ENCODE data around the gene WDR90.

WDR90 gene

DNA sequence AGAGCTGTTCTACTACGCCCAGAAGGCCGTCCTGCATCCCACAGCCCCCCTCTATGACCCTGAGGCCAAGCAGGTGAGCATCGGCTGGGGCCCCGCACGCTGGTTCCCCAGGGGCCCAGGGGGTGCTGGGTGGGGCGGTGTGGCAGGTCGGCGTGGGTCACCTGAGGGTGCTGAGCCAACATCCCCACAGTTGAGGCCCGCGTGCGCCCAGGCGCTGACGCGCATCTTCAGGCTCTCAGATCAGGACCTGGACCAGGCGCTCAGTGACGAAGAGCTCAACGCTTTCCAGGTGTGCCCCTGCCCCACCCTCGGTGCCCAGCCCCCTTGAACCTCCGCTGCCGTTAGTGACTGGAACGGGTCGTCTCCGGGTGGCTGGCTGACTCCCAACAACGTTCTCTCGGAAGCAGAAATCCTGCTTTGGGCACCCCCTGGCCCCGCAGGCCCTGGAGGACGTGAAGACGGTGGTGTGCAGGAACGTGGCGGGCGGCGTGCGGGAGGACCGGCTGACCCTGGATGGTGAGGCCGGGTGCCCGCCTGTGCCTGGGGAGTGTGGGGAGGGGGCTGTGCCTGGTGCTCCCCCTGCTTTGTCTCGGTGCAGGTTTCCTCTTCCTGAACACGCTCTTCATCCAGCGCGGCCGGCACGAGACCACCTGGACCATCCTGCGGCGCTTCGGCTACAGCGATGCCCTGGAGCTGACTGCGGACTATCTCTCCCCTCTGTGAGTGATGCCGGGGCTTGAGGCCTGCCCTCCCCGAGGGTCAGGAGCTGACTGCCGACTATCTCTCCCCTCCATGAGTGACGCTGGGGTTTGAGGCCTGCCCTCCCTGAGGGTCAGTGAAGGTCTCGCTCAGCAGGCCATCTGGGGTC is 21.6 kb downstream of the WDR90 start:
- Histone ChIP-seq H3K4me3 (ENCODE audit: low read length) (no peak overlapping the region), H3K9ac (ENCODE audit: low read length) (no peak overlapping the region), H3K36me3 (ENCODE audit: control insufficient read depth, low read depth, low read length) (peaks cover 45% of the 10 kb centered on the region)

DNA sequence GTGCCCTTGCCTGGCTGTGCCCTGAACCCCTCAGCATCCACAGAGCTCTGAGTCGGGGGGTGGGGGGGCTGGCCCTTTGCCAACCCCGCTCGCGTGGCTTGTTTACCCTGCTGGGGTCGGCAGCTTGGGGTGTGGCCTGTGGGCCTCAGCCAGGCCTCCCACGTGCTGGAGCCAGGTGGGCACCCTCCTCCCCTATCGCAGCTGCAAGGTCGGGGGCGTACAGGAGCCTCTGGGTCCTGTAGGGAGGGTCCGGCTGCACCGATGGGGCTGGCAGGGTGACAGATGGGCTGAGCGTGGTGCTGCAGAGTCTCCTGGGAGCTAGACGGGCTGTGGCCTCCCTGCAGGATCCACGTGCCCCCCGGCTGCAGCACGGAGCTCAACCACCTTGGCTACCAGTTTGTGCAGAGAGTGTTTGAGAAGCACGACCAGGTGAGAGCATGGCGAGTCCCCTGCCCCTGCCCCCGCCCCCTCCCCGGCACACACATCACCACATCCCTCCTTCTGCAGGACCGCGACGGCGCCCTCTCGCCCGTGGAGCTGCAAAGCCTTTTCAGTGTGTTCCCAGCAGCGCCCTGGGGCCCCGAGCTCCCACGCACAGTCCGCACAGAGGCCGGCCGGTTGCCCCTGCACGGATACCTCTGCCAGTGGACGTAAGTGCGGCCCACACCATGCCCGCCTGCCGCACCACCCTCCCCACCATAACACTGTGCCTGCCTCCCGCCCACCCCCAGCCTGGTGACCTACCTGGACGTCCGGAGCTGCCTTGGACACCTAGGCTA is 22.4 kb downstream of the WDR90 start:
- Histone ChIP-seq H3K9me3 (ENCODE audit: control insufficient read depth, low read depth, low read length) (no peaks in the 10 kb centered on the region), H3K9ac (ENCODE audit: low read length) (no peak overlapping the region), H3K4me3 (ENCODE audit: low read length) (no peak overlapping the region), H3K36me3 (ENCODE audit: control insufficient read depth, low read depth, low read length) (peaks cover 45% of the 10 kb centered on the region), H3K27me3 (ENCODE audit: control insufficient read depth, insufficient read depth, low read length) (no peaks in the 10 kb centered on the region), H3K27ac (ENCODE audit: low read length) (no peak overlapping the region), H3K4me1 (ENCODE audit: control insufficient read depth, low read depth, low read length) (peaks cover 3% of the 10 kb centered on the region)

More for the DNA sequence above, 21.6 kb downstream of the WDR90 start:
- peaks cover 3% of the 10 kb centered on the region for H3K4me1 ChIP-seq (ENCODE audit: control insufficient read depth, low read depth, low read length)
- no peak overlapping the region for H3K27ac ChIP-seq (ENCODE audit: low read length)
- no peaks in the 10 kb centered on the region for H3K9me3 ChIP-seq (ENCODE audit: control insufficient read depth, low read depth, low read length)
- H3K27me3 ChIP-seq (ENCODE audit: control insufficient read depth, insufficient read depth, low read length): no peaks in the 10 kb centered on the region

- Histone ChIP-seq H3K4me3 (ENCODE audit: low read length) (no peak overlapping the region), H3K36me3 (ENCODE audit: control insufficient read depth, low read depth, low read length) (peaks cover 45% of the 10 kb centered on the region)
Measured at GRCh38 chr16:672371-672770, 23.2 kb downstream of the WDR90 start.

GRCh38 chr16:672851-673250 is 23.7 kb downstream of the WDR90 start:
- H3K4me3 ChIP-seq (ENCODE audit: low read length): no peak overlapping the region
- H3K36me3 ChIP-seq (ENCODE audit: control insufficient read depth, low read depth, low read length): peaks cover 45% of the 10 kb centered on the region
- H3K27me3 ChIP-seq (ENCODE audit: control insufficient read depth, insufficient read depth, low read length): no peaks in the 10 kb centered on the region
- H3K27ac ChIP-seq (ENCODE audit: low read length): no peak overlapping the region
- H3K9me3 ChIP-seq (ENCODE audit: control insufficient read depth, low read depth, low read length): no peaks in the 10 kb centered on the region
- H3K9ac ChIP-seq (ENCODE audit: low read length): no peak overlapping the region
- peaks cover 3% of the 10 kb centered on the region for H3K4me1 ChIP-seq (ENCODE audit: control insufficient read depth, low read depth, low read length)

More at GRCh38 chr16:672371-672770, 23.2 kb downstream of the WDR90 start:
- H3K9me3 ChIP-seq (ENCODE audit: control insufficient read depth, low read depth, low read length): no peaks in the 10 kb centered on the region
- H3K27me3 ChIP-seq (ENCODE audit: control insufficient read depth, insufficient read depth, low read length): no peaks in the 10 kb centered on the region
- no peak overlapping the region for H3K27ac ChIP-seq (ENCODE audit: low read length)
- H3K4me1 ChIP-seq (ENCODE audit: control insufficient read depth, low read depth, low read length): peaks cover 3% of the 10 kb centered on the region
- no peak overlapping the region for H3K9ac ChIP-seq (ENCODE audit: low read length)

GRCh38 chr16:673399-673991 is 24.3 kb downstream of the WDR90 start:
- Histone ChIP-seq H3K27me3 (ENCODE audit: control insufficient read depth, insufficient read depth, low read length) (no peaks in the 10 kb centered on the region), H3K9ac (ENCODE audit: low read length) (no peak overlapping the region), H3K36me3 (ENCODE audit: control insufficient read depth, low read depth, low read length) (peaks cover 45% of the 10 kb centered on the region), H3K9me3 (ENCODE audit: control insufficient read depth, low read depth, low read length) (no peaks in the 10 kb centered on the region), H3K4me3 (ENCODE audit: low read length) (no peak overlapping the region), H3K27ac (ENCODE audit: low read length) (no peak overlapping the region), H3K4me1 (ENCODE audit: control insufficient read depth, low read depth, low read length) (peaks cover 3% of the 10 kb centered on the region)

DNA sequence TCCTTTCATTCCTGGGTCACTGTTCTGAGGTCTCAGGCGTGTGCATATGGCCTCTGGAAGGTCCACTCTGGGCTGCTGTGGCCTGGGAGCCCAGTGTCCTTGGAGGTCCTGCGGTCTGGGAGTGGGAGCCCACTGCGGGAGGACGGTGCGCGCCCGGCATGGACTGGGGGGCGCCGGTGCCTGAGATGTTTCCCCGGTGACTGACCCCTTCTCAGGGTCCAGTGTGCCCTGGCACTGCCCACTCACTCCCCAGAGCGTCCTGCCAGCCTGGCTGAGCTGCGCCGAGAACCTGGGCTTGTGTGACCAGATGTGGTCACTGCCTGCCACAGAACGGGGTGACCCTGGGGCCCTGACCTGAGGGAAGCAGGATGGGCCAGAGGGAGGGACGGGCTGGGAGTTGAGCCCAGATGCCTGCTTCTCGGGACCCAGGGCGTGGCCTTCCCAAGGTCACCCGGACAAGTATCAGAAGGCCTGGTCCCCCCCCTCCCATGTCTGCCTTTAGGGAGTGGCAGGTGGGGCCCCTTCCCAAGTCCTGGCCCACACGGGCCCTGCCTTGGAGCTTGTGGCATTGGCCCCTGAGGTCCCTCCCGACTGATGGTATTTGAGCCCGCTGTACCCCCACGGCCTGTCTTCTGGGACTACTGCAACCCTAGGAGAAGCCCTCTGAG is 25.2 kb downstream of the WDR90 start:
- H3K36me3 ChIP-seq (ENCODE audit: control insufficient read depth, low read depth, low read length): peaks cover 45% of the 10 kb centered on the region
- no peaks in the 10 kb centered on the region for H3K9me3 ChIP-seq (ENCODE audit: control insufficient read depth, low read depth, low read length)
- no peaks in the 10 kb centered on the region for H3K27me3 ChIP-seq (ENCODE audit: control insufficient read depth, insufficient read depth, low read length)
- H3K4me3 ChIP-seq (ENCODE audit: low read length): peak overlapping the region; percentile 32
- H3K4me1 ChIP-seq (ENCODE audit: control insufficient read depth, low read depth, low read length): peaks cover 3% of the 10 kb centered on the region
- H3K9ac ChIP-seq (ENCODE audit: low read length): no peak overlapping the region
- H3K27ac ChIP-seq (ENCODE audit: low read length): no peak overlapping the region

GRCh38 chr16:674968-675883 is 26.1 kb downstream of the WDR90 start, which contains the start of gene RHBDL1:
RHBDL1 (plus strand) TSS chr16:675671; CDS start chr16:675791, 120 bp downstream.
- Histone ChIP-seq H3K27me3 (ENCODE audit: control insufficient read depth, insufficient read depth, low read length) (no peaks in the 10 kb centered on the region), H3K36me3 (ENCODE audit: control insufficient read depth, low read depth, low read length) (peaks cover 36% of the 10 kb centered on the region), H3K27ac (ENCODE audit: low read length) (no peak within 1 kb of the TSS), H3K4me1 (ENCODE audit: control insufficient read depth, low read depth, low read length) (peaks cover 3% of the 10 kb centered on the region), H3K4me3 (ENCODE audit: low read length) (peak within 1 kb of the TSS; percentile 32), H3K9me3 (ENCODE audit: control insufficient read depth, low read depth, low read length) (no peaks in the 10 kb centered on the region), H3K9ac (ENCODE audit: low read length) (no peak within 1 kb of the TSS)

DNA sequence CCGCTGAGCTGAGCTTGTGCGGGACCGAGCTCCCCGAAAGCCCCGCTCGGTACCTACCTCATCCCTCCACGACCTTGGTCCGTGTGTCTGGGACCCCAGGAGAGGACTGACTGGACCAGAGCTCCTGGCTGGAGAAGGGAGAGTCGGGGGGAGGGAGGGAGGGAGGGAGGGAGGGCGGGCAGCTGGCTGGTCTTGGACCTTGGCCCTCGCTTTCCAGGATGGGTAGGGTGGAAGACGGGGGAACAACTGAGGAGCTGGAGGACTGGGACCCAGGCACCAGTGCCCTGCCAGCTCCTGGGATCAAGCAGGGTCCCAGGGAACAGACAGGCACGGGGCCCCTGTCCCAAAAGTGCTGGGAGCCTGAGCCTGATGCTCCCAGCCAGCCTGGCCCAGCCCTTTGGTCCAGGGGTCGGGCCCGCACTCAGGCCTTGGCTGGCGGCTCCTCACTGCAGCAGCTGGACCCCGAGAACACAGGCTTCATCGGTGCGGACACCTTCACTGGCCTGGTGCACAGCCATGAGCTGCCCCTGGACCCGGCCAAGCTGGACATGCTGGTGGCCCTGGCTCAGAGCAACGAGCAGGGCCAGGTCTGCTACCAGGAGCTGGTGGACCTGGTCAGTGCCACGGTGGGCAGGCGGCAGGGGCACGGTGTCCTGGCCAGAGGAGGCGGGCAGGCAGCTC is 26.9 kb downstream of the WDR90 start:
- no peak overlapping the region for H3K9ac ChIP-seq (ENCODE audit: low read length)

DNA sequence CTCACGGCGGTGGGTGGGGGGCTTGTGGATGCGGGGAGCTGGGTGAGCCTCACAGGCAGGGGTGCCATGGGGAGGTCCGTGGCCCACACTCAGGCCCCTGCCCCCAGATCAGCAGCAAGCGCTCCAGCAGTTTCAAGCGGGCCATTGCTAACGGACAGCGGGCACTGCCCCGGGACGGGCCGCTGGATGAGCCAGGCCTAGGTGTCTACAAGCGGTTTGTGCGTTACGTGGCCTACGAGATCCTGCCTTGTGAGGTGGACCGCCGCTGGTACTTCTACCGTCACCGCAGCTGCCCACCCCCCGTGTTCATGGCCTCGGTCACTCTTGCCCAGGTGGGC is 27.4 kb downstream of the WDR90 start:
- H3K36me3 ChIP-seq (ENCODE audit: control insufficient read depth, low read depth, low read length): peaks cover 26% of the 10 kb centered on the region
- H3K9ac ChIP-seq (ENCODE audit: low read length): no peak overlapping the region
- no peaks in the 10 kb centered on the region for H3K27me3 ChIP-seq (ENCODE audit: control insufficient read depth, insufficient read depth, low read length)
- H3K9me3 ChIP-seq (ENCODE audit: control insufficient read depth, low read depth, low read length): no peaks in the 10 kb centered on the region
- no peak overlapping the region for H3K4me3 ChIP-seq (ENCODE audit: low read length)
- H3K4me1 ChIP-seq (ENCODE audit: control insufficient read depth, low read depth, low read length): peaks cover 9% of the 10 kb centered on the region
- H3K27ac ChIP-seq (ENCODE audit: low read length): no peak overlapping the region

More for the DNA sequence above, 26.9 kb downstream of the WDR90 start:
- Histone ChIP-seq H3K27me3 (ENCODE audit: control insufficient read depth, insufficient read depth, low read length) (no peaks in the 10 kb centered on the region), H3K36me3 (ENCODE audit: control insufficient read depth, low read depth, low read length) (peaks cover 29% of the 10 kb centered on the region), H3K27ac (ENCODE audit: low read length) (no peak overlapping the region), H3K9me3 (ENCODE audit: control insufficient read depth, low read depth, low read length) (no peaks in the 10 kb centered on the region), H3K4me1 (ENCODE audit: control insufficient read depth, low read depth, low read length) (peaks cover 4% of the 10 kb centered on the region), H3K4me3 (ENCODE audit: low read length) (no peak overlapping the region)

DNA sequence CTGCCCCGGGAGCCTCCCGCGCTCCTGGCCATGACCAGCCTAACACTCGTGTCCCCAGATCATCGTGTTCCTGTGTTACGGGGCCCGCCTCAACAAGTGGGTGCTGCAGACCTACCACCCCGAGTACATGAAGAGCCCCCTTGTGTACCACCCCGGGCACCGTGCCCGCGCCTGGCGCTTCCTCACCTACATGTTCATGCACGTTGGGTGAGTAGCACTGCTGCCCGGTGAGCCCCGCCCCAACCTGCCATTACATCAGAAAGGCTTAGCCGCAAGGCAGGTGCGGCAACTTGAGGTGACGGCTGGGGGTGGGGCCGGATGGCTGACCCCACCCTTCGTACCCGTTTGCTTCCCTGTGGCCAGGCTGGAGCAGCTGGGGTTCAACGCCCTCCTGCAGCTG is 27.7 kb downstream of the WDR90 start:
- H3K27me3 ChIP-seq (ENCODE audit: control insufficient read depth, insufficient read depth, low read length): no peaks in the 10 kb centered on the region
- H3K36me3 ChIP-seq (ENCODE audit: control insufficient read depth, low read depth, low read length): peaks cover 27% of the 10 kb centered on the region
- H3K9ac ChIP-seq (ENCODE audit: low read length): no peak overlapping the region
- no peaks in the 10 kb centered on the region for H3K9me3 ChIP-seq (ENCODE audit: control insufficient read depth, low read depth, low read length)
- H3K27ac ChIP-seq (ENCODE audit: low read length): no peak overlapping the region
- H3K4me3 ChIP-seq (ENCODE audit: low read length): no peak overlapping the region
- peaks cover 9% of the 10 kb centered on the region for H3K4me1 ChIP-seq (ENCODE audit: control insufficient read depth, low read depth, low read length)
